NCI-H1436 (cell line): Measurements from ENCODE around the gene BRAT1.

Source experiments
- DNase-seq: peaks from one replicate; lab custom pipeline; 2025; lab: John Stamatoyannopoulos, UW

The BRAT1 gene

DNA sequence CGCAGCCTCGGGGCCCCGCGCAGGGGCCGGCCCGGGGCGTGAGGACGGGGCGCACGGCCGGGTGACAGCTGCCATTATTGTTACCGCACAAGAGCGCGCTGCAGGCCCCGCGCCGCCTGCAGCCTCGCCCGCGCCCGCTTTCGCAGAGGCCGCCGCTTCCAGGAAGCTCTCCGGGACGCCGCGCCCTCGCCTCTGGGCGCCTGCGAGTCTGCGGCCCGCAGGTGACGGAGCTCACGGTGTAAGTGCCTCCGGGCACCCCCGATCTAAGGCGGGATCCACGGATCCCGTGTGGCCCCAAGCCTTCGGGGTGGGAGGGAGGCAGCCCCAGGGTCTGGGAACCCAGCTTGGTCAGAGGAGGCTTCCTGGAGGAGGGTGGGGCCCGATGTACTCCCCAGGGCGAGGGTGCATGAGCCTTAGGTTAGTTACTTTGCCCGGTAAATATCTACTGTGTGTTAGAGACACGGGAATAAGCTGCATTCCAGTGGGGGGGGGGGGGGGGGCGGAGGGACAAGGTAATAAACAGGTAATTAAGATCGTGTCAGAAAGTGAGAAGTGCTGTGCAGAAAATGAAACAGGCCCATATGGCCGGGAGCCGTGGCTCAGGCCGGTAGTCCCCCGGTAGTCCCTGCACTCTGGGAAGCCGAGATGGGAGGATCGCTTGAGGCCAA, 4.1 kb upstream of the BRAT1 start:
- DNase-seq: no peak

- peak; percentile 75 for DNase-seq
Observed at GRCh38 chr7:2558629-2559282, 3.4 kb upstream of the BRAT1 start, which contains the start of gene IQCE. Gene IQCE, plus strand, starts transcription at chr7:2558979. Its CDS starts 203 bp downstream, at chr7:2559182.

DNA sequence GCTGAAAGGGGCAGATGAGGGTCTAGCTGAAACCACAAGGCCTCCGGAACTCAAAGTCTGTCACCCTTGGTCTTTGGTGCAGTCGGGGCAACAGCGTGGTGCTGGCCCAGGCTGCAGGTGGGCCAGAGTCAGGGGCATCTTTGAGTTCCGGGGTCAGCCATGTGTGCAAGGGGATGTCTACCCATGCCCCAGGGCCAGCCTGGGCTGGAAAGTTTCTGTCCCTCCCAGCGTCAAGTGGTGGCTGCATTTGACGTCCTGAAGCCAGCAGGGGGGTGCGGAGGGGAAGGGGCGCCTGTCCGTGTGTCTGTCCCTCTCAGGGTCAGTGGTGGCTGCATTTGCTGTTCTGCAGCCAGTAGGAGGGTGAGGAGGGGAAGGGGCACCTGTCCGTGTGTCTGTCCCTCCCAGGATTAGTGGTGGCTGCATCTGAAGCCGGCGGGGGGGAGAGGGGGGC, 638 bp downstream of the BRAT1 start:
- no peak for DNase-seq

DNA sequence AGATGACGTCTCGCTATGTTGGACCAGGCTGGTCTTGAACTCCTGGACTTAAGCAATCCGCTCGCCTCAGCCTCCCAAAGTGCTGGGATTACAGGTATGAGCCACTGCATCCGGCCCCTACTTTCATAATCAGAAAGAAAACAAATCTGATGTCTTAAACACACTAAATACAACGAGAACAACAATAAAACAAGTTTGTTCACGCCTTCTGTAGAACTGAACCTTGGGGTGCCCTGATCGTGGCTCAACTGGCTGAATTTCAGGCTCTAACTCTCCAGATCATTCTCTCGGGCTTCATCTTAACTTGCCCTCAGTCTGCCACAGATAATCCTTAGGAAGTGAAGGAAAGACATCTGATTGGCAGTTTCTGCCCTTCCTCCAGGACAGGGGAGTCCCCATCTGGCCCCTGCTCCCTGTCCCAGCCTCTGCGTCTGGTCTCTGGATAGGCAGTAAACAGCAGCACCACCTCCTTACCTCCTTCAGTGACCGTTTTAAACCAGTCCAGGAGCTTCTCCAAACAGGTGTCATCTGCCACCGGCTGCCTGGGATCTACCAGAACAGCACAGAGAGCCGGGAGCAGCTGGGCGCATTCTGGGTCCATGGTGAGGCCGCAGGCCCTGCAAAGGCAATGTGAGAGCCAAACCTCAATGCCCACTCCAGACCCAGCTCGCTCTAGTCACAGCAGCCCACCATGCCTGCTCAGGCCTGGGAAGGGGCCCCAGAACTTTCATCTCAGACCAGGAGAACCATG, 1.3 kb downstream of the BRAT1 start:
- DNase-seq: no peak

DNA sequence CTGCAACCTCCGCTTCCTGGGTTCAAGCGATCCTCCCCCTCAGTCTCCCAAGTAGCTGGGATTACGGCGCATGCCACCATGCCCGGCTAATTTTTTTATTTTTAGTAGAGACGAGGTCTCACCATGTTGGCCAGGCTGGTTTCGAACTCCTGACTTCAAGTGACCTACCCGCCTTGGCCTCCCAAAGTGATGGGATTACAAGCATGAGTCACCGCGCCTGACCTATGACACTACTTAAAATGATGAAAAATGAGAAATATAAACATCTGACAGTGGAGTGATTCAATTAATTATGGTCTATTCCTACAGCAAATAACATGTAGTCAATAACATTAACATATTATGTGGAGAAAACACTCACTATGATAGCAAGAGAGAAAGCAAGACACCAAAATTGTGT, 2.2 kb downstream of the BRAT1 start:
- no peak for DNase-seq

GRCh38 chr7:2551418-2551817, 3.9 kb downstream of the BRAT1 start:
- DNase-seq: no peak

DNA sequence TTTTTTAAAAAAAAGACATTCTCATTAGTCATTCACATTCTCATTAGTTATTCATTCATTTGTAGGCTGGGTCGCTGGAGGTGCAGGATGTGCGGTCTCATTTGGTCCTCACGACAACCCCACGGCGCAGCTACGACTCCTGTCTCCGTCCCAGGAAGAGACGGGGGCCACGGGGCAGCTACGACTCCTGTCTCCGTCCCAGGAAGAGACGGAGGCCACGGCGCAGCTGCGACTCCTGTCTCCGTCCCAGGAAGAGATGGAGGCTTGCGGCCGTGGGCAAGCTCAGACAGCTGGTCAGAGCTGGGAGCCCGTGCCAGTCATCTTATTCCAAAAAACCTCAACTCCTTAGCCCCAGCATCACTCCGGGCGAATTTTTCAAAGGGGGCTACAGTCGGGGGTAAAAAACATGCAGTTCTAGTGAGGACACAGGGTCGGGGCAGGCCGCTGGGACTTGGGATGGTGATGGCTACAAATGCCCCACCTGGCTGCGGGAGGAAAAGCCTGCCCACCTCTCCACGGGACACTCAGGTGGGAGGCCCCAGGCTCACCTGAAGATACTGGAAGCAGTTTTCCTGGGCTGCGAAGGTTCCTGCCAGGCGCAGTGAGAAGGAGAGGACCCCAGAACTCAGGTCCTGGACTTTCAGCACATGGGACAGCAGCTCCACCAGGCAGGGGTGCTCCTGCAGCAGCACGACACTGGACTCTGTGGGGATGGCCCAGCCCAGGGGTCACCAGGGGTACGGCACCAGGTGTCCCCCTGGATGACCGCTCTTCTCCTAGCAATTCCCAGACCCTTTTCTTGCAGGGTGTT, 8.3 kb downstream of the BRAT1 start:
- DNase-seq: no peak

DNA sequence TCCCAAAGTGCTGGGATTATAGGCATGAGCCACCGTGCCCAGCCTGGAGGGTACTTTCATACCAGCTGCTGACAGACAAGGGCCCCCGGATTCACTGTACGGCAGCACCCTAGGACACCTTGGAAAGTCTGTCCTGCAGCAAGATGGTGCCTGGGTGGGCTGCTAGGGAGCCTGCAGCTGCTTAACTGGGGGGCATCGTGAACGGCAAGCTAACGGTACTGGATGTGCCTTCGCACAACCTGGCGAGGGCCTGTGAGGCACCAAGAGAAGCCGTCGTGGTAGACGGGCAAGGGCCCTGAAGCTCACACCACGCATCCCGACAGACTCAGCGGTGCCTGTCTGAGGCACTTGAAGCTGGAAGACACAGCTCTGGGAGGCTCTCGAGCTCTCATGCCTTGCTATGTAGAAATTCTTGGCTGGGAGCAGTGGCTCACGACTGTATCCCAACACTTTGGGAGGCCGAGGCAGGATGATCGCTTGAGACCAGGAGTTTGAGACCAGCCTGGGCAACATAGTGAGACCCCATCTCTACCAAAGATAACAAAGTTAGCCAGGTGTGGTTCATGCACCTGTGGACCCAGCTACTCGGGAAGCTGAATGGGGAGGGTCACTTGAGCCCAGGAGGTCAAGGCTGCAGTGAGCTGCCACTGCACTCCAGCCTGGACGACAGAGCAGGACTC, 9.4 kb downstream of the BRAT1 start:
- DNase-seq: no peak

DNA sequence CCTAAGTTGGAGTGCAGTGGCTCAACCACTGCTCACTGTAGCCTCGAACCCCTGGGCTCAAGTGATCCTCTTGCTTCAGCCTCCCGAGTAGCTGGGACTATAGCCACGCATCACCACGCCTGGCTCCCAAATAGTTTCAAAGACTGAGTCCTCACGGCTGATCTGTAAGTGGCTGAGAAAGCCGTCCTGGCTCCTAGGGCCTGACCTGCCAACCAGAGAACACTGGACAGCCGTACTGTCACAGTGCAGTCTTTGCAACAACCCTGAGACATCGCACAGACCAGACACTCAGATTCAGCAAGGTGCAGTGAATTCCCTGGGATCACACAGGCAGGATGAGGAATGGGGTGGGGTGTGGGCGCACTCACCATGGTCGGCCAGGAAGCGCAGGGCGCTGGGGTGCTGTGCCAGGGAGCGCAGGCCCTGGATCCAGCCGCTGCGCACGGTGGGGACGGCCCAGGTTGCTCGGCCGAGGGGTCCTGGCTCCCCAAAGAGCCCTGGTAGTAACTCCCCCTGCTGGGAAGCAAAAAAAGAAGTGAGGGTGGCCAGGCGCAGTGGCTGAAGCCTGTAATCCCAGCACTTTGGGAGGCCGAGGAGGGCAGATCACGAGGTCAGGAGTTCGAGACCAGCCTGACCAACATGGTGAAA, 10.7 kb downstream of the BRAT1 start:
- no peak for DNase-seq

DNA sequence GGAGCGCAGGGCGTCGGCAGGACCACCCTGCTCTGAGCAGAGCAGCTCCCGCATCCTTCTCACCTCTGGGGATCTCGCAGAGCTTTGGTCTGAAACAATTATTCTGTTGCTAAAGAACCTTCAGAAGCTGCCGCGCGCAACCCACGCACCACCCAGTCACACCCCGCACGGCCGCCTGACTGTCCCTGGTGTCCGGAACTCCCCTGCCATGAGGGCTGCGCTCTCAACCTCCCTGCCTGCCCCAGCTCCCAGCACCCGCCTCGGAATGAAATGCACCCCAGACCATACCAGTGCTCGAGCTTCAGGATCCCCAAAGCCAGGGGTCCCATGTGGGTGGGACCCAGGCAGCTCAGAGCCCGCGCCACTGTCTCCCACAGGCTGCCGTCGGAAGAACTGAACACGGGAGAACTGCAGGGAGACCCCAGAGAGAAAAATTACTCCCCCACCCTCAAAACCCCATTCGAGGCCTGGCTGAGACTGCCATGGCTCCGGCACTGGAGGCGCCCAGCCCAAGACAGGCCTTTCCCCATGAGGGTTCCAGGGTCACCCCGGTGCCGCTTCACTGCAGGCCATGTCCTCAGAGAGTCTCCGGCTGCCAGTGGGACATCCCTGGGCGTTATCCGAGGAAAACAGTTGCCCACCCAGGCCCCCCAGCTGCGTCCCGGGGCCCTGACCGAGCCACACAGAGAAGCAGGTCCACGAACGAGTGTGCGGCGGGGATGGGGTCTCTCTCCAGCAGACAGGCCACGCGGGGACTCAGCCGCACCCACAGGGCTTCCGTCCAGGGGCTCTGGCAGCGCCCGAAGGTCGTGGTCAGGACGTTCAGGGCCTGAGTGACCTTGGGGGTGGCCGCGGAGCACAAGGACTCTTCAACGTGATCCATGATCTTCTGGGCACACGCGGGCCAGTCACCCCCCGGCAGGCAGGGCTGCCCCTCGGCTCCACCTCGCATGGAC, 12.1 kb downstream of the BRAT1 start:
- DNase-seq: no peak

DNA sequence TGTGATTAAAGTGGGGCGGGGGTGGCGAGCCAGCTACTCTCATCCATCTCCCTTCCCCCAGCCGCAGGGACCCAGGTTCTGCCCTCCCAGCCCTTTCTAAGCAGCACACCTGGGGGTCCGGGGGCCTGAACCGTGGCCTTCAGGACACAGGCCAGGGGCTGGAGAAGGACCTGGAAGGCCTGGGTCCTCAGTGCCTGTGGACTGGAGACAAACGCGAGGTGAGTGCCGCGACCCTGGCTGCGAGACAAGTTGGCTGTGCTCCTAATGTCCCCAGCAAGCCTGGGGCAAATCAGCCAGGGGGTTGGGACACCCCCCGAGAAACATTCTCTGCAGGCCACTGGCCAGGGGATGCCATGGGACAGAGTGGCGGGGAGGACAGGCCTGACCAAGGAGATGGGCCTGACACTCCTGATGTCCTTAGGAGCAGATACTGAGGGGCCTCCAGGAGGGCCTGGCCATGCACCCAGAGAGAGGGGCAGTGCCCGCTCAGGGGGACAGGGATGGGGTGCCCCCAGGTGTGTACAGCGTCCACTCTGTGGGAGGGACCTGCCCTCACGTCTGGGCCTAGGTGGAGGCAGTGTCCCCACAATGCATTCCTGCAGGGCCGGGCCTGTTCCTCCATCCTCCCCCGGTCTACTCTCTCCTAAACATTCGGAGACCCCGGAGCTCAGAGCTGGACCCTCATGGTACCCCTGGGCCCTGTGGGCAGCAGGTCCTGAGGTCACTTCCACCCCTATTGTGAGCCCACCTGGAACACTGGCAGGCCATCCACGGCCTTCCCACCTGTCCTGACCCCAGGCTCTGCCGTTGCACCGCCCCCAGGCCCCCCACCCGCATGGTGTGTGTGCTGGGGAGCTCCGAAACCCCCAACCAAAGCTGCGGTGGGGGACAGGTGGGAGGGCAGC, 13.1 kb downstream of the BRAT1 start:
- DNase-seq: no peak

DNA sequence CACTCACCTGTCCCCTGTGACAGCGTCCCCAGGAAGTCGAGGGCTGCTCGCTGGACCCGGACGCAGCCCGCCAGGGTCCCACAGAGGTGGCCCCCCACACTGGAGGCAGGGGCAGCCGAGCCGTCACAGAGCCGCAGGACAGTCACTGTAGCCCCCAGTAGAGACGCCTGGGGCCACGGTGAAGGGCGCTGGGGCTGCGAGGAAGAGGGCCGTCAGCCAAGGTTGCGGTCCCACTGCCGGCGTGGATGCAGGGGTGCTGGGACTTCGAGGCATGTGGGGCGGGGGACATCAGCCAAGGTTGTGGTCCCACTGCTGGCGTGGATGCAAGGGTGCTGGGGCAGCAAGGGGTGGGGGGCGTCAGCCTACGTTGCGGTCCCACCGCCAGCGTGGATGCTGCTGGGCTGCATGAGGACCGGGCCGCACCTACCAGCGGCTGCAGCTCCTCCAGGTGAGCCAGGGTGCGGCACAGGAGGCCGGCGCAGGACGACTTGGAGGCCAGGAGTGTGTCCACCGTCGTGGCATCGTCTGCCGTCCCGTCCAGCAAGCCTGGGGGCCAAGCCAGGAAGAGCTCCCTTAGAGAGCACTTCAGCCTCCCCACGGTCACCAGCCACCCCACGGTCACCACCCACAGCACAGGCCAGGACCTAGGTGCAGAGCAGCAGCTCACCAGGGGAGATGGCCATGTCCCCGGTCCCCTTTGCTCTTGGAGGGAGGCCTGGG, 13.9 kb downstream of the BRAT1 start:
- DNase-seq: no peak

DNA sequence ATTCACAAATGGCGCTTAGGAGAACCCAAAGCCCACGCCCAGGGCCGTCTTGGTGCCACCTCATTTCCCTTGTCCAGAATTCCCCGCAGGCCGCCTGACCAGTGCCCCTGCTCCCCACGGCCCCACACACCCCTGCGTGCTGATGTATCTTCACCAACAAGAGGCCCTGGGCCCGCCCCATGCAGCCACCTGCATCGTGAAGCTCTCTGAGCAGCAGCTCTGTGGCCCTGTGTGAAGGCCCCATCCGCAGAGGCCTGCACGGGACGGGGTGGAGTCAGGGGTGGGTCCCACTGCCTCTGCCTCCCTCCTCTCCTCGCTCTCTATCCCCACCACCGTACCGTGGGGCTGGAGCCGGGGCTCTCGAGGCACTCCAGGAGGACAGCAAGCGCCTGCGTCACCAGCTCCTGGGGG, 14.7 kb downstream of the BRAT1 start:
- no peak for DNase-seq

- no peak for DNase-seq
Observed at GRCh38 chr7:2540133-2540532, 15.2 kb downstream of the BRAT1 start.

DNA sequence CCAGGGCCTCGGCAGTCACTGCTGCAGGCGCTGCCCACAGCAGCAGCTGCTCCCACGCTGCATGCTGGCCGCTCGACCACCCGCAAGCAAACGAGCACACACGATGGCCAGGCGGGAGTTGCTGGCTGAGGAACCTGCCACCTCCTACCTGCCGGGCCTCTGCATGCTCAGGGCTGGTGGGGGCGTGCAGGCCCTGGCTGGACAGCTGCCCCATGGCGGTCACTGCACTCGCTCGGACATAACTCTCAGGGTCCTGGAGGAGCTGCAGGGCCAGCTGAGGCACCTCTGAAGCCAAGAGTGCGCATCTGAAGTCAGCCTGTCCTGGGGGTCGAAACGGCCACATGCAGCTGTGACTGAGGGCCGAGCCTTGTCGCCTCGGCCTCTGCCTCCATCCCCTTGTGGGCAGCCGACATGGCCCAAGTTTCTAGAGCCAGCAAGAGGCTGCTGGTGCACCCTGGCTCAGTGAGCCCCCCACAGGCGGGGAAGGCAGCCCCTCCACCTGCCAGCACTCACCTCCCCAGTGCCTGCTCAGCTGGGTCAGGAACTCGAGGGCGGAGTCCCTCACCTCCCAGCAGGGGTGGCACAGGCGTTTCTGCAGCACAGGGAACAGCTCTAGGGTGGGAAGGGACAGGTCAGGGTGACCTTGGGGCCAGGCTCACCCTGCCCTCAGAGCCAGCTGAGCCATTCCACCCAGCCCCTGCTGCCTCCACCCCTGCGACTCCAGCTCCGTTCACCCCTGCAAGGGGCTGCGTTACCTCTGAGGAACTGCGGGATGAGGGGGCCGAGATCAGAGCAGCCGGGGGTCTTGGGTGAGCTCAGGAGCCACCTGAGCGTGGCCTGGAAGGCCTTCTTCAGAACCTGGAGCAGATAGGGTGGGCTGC, 16.1 kb downstream of the BRAT1 start:
- no peak for DNase-seq

DNA sequence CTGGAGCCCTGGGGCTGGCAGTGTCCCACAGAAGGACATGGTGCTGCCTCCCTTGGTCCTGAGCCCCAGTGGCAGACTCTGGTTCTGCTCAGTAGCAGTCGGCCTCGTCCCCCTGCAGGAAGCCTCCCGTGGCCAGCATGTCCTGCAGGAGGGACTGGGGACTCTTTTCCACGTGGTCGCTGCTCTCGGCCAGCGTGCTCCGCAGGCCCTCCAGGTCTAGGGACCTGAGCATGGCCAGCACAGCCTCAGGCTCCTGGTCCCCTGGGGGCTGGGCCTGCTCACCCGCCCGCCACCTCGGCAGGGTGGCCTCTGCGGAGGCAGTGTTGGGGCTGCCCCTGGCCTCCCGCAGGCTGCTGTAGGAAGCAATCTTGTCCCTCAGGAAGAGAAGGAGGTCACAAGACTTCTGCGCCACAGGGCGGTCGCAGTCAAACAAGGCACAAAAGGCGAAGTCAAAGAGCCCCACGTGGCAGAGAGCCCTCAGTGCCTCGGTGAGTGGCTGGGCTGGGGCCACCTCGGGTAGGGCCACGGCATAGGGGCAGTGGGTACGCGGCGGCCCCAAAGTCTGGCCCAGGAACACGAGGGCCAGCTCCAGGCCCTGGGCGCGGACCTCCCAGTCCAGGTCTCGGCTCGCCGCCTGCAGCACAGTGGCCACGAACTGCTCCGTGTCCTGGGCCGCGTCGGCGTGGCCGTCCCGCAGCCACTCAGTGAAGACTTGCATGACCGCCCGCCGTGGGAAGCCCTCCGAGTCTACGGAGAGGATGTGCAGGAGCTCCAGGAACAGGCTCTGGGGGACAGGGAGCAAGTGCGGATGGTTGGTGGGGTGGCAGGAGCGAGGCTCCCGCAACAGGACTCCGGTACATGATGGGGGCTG, 17.1 kb downstream of the BRAT1 start:
- no peak for DNase-seq
